Neural cell (in vitro differentiated cells): ENCODE measurements around the gene STARD13. TPM values are rescaled to one million over a fixed set of nuclear protein-coding genes. Genes with fewer than 3 reads are reported as not detected.

Experiments
- H2AFZ ChIP-seq: fragments of 200-600, 300-800 bp; sonication (generic), shearing (Covaris generic); 2 replicates; pipeline ENCODE4 v1.6.0; 2014; ENCODE audit warnings: low read depth, mild to moderate bottlenecking, antibody characterized with exemption, low read length, moderate library complexity
- H3F3A ChIP-seq: fragments of 200-600 bp; shearing (Covaris generic); 2 replicates; pipeline ENCODE4 v1.6.1; 2016; ENCODE audit warnings: mild to moderate bottlenecking, moderate library complexity, mixed read lengths, antibody characterized with exemption, low read length; ENCODE audit not compliant: insufficient read depth, poor library complexity, severe bottlenecking
- H3K27ac ChIP-seq: fragments of 200-600, 300-800 bp; sonication (generic), shearing (Covaris generic); 2 replicates; pipeline ENCODE4 v1.5.1; 2014; ENCODE audit warnings: mild to moderate bottlenecking, low read length, moderate library complexity
- H3K27me3 ChIP-seq: fragments of 300-800, 200-600 bp; sonication (generic), shearing (Covaris generic); 2 replicates; pipeline ENCODE4 v1.6.0; 2014; ENCODE audit warnings: mild to moderate bottlenecking, low read depth, low read length, moderate library complexity; ENCODE audit not compliant: insufficient read depth
- H3K36me3 ChIP-seq: fragments of 300-800, 200-600 bp; sonication (generic), shearing (Covaris generic); 2 replicates; pipeline ENCODE4 v1.5.1; 2014; ENCODE audit warnings: mild to moderate bottlenecking, antibody characterized with exemption, low read length, moderate library complexity; ENCODE audit not compliant: insufficient read depth
- H3K4me2 ChIP-seq: fragments of 300-800, 200-600 bp; sonication (generic), shearing (Covaris generic); 2 replicates; pipeline ENCODE4 v1.6.0; 2014; ENCODE audit warnings: mild to moderate bottlenecking, low read length
- H3K4me3 ChIP-seq: fragments of 300-800, 200-600 bp; sonication (generic), shearing (Covaris generic); 2 replicates; pipeline ENCODE4 v1.5.1; 2014; ENCODE audit warnings: mild to moderate bottlenecking, low read length, moderate library complexity
- H3K79me2 ChIP-seq: fragments of 200-600 bp; shearing (Covaris generic); replicated peaks from 2 replicates; pipeline ENCODE4 v1.6.0; 2014; ENCODE audit warnings: mild to moderate bottlenecking, low read length, moderate library complexity; ENCODE audit not compliant: insufficient read depth
- H3K9ac ChIP-seq: fragments of 300-800, 200-600 bp; sonication (generic), shearing (Covaris generic); 2 replicates; pipeline ENCODE4 v1.6.1; 2016; ENCODE audit warnings: mild to moderate bottlenecking, low read length, mixed read lengths
- H3K9me2 ChIP-seq: fragments of 200-600 bp; shearing (Covaris generic); 2 replicates; pipeline ENCODE4 v1.6.1; 2016; ENCODE audit warnings: mild to moderate bottlenecking, low read length, mixed read lengths; ENCODE audit not compliant: insufficient read depth
- H3K9me3 ChIP-seq: fragments of 200-600, 300-800 bp; sonication (generic), shearing (Covaris generic); 2 replicates; pipeline ENCODE4 v1.6.1; 2016; ENCODE audit warnings: mild to moderate bottlenecking, mixed run types, low read length, moderate library complexity, mixed read lengths
- H4K20me1 ChIP-seq: fragments of 200-600 bp; shearing (Covaris generic); 2 replicates; pipeline ENCODE4 v1.6.1; 2016; ENCODE audit warnings: mild to moderate bottlenecking, mixed run types; ENCODE audit not compliant: insufficient read depth
- EP300 ChIP-seq: fragments of 450-650 bp; conservative IDR thresholded peaks from 2 replicates; pipeline ENCODE4 v1.6.1; 2014; ENCODE audit warnings: antibody characterized with exemption, mild to moderate bottlenecking, moderate library complexity; ENCODE audit not compliant: poor library complexity, severe bottlenecking
- EZH2 ChIP-seq: fragments of 200-600, 300-800 bp; shearing (Covaris generic), sonication (generic); IDR thresholded peaks from 2 replicates; pipeline ENCODE4 v1.6.1; 2014; ENCODE audit warnings: antibody characterized with exemption, low read length, borderline replicate concordance, mild to moderate bottlenecking; ENCODE audit not compliant: insufficient read depth, poor library complexity, severe bottlenecking
- MXI1 ChIP-seq: fragments of 450-650 bp; conservative IDR thresholded peaks from 2 replicates; pipeline ENCODE4 v1.6.1; 2014; ENCODE audit warnings: antibody characterized with exemption, mild to moderate bottlenecking; ENCODE audit not compliant: poor library complexity, severe bottlenecking
- POLR2AphosphoS5 ChIP-seq: IDR thresholded peaks from 2 replicates; pipeline ENCODE4 v1.6.1; 2012
- RAD21 ChIP-seq: fragments of 450-650 bp; conservative IDR thresholded peaks from 2 replicates; pipeline ENCODE4 v1.6.1; 2014; ENCODE audit warnings: antibody characterized with exemption, mild to moderate bottlenecking, moderate library complexity
- SMC3 ChIP-seq: fragments of 450-650 bp; conservative IDR thresholded peaks from 2 replicates; pipeline ENCODE4 v1.6.1; 2014; ENCODE audit warnings: antibody characterized with exemption, mild to moderate bottlenecking, moderate library complexity; ENCODE audit not compliant: poor library complexity
- TAF1 ChIP-seq: IDR thresholded peaks from 2 replicates; pipeline ENCODE4 v1.6.1; 2012; ENCODE audit warnings: low read depth
- polyA plus RNA-seq: library from polyadenylated mRNA; depleted of rRNA; stranded (reverse); fragments of >200 nt; gene quantifications from 2 replicates; pipeline ENCODE4 v1.2.3, GENCODE V29; 2014
- TF ChIP-seq, protein P1 (sequence below): fragments of 450-650 bp; IDR thresholded peaks from 2 replicates; pipeline ENCODE4 v1.5.1; 2014; ENCODE audit warnings: antibody characterized with exemption, mild to moderate bottlenecking, moderate library complexity; ENCODE audit not compliant: poor library complexity, severe bottlenecking
- TF ChIP-seq, protein P2 (sequence below): IDR thresholded peaks from 2 replicates; pipeline ENCODE4 v1.6.1; 2012; ENCODE audit warnings: borderline replicate concordance

STARD13 gene
- polyA plus RNA-seq, 1 donor from 2014 or later = 0.05 TPM

DNA sequence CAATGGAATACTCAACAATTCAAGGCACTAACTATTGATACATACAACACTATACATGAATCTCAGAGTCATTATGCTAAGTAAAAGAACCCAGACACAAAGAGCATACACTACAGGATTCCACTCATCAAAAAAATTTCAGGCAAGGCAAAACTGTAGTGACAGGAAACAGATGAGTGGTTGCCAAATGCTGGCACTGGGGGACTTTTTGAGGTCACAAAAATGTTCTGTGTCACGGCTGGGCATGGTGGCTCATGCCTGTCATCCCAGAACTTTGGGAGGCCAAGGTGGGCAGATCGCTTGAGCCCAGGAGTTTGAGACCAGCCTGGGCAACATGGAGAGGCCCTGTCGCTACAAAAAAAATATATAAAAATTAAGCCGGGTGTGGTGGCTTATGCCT, 139.9 kb downstream of the STARD13 start:
- Histone ChIP-seq H3K4me3 (no peak overlapping the region), H3K27me3 (no peaks in the 10 kb centered on the region), H3K4me2 (no peak overlapping the region), H3K27ac (no peak overlapping the region), H2AFZ (no peak overlapping the region), H3F3A (no peaks in the 10 kb centered on the region), H3K79me2 (no peaks in the 10 kb centered on the region), H3K9me2 (no peaks in the 10 kb centered on the region), H3K9ac (no peak overlapping the region), H4K20me1 (no peaks in the 10 kb centered on the region), H3K36me3 (no peaks in the 10 kb centered on the region), H3K9me3 (no peaks in the 10 kb centered on the region)
- TF ChIP-seq, protein P1, sequence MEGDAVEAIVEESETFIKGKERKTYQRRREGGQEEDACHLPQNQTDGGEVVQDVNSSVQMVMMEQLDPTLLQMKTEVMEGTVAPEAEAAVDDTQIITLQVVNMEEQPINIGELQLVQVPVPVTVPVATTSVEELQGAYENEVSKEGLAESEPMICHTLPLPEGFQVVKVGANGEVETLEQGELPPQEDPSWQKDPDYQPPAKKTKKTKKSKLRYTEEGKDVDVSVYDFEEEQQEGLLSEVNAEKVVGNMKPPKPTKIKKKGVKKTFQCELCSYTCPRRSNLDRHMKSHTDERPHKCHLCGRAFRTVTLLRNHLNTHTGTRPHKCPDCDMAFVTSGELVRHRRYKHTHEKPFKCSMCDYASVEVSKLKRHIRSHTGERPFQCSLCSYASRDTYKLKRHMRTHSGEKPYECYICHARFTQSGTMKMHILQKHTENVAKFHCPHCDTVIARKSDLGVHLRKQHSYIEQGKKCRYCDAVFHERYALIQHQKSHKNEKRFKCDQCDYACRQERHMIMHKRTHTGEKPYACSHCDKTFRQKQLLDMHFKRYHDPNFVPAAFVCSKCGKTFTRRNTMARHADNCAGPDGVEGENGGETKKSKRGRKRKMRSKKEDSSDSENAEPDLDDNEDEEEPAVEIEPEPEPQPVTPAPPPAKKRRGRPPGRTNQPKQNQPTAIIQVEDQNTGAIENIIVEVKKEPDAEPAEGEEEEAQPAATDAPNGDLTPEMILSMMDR = no peak
- TF ChIP-seq RAD21 = no peak
- no peak for TF ChIP-seq MXI1
- TF ChIP-seq TAF1 = no peak
- TF ChIP-seq EZH2 = no peak
- TF ChIP-seq EP300 = no peak
- TF ChIP-seq, protein P2, sequence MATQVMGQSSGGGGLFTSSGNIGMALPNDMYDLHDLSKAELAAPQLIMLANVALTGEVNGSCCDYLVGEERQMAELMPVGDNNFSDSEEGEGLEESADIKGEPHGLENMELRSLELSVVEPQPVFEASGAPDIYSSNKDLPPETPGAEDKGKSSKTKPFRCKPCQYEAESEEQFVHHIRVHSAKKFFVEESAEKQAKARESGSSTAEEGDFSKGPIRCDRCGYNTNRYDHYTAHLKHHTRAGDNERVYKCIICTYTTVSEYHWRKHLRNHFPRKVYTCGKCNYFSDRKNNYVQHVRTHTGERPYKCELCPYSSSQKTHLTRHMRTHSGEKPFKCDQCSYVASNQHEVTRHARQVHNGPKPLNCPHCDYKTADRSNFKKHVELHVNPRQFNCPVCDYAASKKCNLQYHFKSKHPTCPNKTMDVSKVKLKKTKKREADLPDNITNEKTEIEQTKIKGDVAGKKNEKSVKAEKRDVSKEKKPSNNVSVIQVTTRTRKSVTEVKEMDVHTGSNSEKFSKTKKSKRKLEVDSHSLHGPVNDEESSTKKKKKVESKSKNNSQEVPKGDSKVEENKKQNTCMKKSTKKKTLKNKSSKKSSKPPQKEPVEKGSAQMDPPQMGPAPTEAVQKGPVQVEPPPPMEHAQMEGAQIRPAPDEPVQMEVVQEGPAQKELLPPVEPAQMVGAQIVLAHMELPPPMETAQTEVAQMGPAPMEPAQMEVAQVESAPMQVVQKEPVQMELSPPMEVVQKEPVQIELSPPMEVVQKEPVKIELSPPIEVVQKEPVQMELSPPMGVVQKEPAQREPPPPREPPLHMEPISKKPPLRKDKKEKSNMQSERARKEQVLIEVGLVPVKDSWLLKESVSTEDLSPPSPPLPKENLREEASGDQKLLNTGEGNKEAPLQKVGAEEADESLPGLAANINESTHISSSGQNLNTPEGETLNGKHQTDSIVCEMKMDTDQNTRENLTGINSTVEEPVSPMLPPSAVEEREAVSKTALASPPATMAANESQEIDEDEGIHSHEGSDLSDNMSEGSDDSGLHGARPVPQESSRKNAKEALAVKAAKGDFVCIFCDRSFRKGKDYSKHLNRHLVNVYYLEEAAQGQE = no peak
- TF ChIP-seq POLR2AphosphoS5 = no peak
- no peak for TF ChIP-seq SMC3

DNA sequence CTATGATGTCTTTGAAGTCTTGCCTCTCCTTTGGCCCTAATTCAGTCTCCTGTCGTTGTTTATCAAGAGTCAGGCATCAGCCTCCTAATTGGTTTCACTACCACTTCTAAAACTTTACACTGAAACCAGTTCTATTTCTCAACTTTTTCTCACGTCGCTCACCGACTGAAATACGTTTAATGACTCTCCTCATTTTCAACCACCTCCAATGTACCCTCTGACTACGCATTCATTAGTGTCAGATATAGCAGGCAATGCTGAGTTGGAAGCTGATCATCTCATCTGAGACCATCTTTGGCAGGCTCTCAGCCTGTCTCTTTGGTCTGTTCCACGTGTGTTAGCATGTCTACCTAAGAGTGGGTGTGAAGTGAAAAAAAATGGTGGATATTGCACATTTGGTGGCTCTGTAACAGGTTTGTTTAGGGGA, 141.2 kb downstream of the STARD13 start:
- H3K4me3 ChIP-seq = no peak overlapping the region
- no peaks in the 10 kb centered on the region for H3K79me2 ChIP-seq
- no peaks in the 10 kb centered on the region for H4K20me1 ChIP-seq
- H3K27ac ChIP-seq = peak overlapping the region; percentile 16
- no peaks in the 10 kb centered on the region for H3F3A ChIP-seq
- H3K9me2 ChIP-seq = no peaks in the 10 kb centered on the region
- H3K9ac ChIP-seq = no peak overlapping the region
- no peak overlapping the region for H3K4me2 ChIP-seq
- no peaks in the 10 kb centered on the region for H3K27me3 ChIP-seq
- no peaks in the 10 kb centered on the region for H3K9me3 ChIP-seq
- no peak overlapping the region for H2AFZ ChIP-seq
- TF ChIP-seq TAF1 (no peak), EZH2 (no peak), POLR2AphosphoS5 (no peak), SMC3 (no peak), EP300 (no peak), RAD21 (no peak), MXI1 (no peak)
- TF ChIP-seq, protein P2 = no peak
- TF ChIP-seq, protein P1 = no peak
- no peaks in the 10 kb centered on the region for H3K36me3 ChIP-seq
